Stimulated activated CD8-positive, alpha-beta memory T cell treated with anti-CD3 and anti-CD28 coated beads, Interleukin-12 subunit alpha, Interleukin-12 subunit beta, amount 100 ng/mL, for 1 hour (primary cell): ENCODE results near the gene STYX.

Experiments used
- DNase-seq: peaks from one replicate; pipeline ENCODE4 v3.0.0-alpha.2; 2020; ENCODE audit warnings: low read depth

The STYX gene

DNA sequence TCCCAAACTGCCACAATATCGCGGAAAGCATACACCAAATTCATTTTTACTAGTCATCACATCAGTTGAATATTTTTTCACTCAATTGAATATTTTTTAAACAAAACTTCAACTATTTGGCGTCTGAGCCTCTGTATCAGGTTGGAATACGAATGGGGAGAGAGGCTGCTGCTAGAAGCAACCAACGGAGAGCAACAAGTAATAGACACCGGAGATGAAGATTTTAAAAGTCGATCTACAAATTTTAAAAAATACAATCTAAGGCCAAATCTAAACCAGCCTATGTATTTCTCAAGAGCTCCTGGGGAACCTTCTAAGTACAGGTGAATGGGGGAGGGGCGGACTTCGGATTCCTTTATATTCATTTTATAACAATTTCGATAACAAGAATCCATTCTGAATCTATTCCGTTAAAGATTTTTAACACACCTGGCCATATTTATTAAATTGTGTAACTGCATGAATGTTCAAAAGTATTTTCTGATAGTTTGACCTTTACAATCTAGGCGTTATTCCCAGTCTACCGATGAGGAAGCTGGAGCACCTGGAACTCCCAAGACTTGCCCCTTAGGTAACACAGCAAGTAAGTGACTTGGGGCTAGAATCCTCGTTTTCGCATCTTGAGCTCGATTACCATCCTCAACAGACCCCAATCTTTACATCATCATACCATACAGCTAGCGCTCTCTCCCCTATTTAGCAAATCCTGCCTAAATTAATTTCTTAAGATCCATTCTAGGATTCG is 60.2 kb downstream of the STYX start:
- no peak for DNase-seq

DNA sequence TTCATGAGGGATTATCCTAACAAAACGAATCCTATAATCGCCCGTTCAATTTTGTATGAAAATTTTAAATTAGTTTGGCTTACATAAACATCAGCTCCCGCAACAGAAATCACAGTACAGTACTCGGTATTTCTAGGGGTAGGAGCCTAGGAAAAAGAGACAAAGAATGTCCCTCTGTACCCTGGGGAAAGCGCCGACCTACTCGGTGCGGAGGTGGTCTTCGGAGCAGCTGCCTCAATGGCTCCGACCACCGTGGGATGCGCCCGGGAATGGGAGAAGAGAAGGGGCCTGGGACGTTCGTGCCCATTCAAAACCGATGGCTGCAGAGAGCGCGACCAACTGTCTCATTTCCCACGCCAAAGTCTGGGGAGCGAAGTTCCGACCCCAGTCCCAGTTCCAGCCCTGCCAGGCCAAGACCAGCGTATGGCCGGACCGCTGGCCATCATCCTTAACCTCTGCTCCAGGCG is 60.8 kb downstream of the STYX start:
- DNase-seq: no peak

DNA sequence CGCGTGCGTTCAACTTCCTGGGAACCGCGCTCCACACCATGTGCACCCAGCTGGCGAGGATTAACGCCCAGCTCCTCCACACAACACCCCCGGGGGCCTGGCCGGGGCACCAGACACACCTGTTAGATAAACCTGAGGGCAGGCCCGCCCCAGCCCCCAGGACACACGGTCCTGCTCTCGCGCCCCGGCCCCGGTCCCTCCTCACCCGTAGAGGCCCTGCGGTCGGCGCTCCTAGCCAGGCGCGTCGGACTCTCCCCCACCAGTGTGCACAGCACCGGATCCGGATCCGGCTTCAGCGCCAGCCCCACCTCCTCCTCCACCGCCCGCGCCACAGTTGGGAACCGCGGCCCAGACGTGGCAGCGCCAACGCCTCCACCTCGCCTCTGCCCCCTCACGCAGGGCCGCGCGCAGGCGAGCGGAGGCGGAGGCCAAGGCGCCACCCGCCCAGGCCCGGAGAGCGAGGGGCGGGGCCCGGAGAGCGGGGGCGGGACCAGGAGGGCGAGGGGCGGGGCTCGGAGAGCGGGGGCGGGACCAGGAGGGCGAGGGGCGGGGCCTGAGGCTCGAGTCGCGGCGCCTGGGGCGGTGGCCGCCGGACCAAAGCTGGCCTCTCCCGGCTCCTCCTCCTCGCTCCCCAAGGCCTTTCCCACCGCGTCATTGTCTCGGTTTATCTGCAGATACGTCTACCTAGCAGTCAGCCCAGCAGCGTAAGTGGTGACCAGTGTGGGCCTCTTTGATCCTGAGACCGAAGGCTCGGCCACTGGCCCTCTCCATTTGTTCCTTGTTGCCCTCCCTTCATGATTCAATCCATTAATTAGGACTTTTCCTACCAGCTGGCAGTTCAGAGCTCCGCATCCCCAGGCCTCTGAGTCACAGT is 61.5 kb downstream of the STYX start, which contains the start of gene GNPNAT1:
TSS of gene GNPNAT1 (minus strand) at position 385 of the 874 bp plus-strand sequence. CDS start 6,957 bp downstream, outside the sequence.
- DNase-seq: peak; percentile 77

DNA sequence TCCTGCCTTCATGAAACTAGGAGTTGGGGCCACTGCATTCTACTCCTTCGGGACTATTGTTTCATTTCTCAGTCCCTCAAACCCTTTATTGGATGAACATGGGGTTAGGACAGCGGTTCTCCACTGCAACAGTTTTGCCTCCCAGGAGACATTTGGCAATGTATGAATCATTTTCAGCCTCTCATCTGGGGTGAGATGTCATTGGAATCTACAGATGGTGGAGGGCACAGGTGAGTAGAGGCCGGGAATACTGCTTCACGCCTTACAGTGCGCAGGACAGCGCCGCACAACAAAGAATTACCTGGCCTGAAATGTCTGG is 62.1 kb downstream of the STYX start:
- DNase-seq: no peak

DNA sequence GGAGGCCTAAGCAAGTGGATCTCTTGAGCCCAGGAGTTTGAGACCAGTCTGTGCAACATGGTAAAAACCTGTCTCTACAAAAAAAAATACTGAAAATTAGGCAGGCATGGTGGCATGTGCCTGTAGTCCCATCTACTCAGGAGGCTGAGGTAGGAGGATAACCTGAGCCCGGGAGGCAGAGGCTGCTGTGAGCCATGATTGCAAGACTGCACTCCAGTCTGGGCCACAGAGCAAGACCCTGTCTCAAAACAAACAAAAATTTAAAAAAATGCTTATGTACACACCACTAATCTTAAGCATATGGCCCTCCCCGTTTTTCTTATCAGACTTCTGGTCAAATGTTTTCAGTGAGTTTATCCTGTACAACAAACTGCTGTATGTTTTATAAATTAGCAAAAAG is 63.1 kb downstream of the STYX start:
- DNase-seq: no peak

DNA sequence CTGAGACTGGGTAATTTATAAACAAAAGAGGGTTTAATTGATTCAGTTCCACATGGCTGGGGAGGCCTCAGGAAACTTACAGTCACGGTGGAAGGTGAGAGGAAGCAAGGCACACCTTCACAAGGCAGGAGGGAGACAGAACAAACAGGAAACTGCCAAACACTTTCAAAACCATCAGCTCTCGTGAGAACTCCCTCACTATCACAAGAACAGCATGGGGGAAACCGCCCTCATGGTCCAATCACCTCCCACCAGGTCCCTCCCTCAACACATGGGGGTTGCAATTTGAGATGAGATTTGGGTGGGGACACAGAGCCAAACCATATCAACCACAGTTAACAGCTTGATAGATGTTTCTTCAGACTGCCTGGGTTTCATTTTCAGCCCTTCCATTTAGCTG is 67.7 kb downstream of the STYX start:
- no peak for DNase-seq

DNA sequence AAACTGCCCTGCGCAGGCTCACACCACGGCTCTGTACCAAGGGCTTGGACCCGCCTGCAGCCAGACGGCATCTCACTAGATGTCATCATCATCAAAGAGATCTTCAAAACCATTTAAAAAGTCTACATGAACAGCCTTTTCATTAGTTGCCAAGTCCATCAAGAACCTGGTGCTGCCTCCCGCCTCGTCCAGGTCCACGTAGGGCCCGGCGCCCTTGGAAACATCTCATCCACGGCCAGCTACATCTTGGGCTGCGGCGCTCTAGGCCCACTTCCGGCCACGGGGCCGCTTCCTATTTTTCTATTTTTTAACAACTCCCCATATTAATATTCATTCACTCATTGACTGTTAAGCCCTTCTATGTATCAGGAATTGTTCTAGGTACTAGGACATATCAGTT is 68.9 kb downstream of the STYX start:
- no peak for DNase-seq

DNA sequence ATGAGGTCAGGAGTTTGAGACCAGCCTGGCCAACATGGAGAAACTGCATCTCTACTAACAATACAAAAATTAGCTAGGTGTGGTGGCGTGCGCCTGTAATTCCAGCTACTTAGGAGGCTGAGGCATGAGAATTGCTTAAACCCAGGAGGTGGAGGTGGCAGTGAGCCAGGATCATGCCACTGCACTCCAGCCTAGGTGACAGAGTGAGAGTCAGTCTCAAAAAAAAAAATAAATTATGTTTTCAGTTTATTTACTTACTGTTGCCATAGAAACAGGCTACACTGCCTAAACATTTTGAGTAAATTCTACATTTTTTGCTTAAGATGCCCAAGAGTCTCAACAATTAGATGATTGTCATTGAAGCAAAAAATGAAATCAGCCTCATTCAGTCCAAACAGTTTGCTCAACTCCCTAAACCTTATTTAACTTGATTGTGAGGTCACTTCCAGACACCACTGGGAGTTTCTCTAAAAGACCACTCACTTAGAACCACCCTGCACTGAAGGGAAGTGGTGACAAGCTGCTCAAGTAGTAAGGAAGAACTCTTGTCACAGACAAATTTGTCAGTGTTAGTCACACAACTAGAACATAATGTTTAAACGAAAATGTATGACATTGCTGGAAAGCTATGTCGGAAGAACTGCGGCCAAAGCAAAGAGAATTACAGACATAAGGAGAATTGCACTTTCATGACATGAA is 71.2 kb downstream of the STYX start:
- DNase-seq: no peak

DNA sequence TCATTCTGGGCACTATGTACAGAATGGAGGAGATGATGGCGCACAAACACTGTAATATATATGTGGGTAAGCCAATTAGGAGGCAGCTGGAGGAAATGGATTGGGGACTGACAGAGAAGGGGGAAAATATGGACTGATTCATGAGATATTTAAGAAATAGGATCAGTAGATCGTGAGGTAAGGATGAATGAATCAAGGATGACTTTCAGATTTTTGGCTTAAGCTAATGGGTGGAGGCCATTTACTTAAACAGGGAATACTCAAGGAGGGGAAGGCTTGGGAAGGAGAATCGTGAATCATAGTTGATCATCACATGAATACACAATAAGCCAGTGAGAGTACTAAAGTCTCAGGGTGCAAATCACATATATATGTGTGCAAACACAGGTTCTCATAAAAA is 72.6 kb downstream of the STYX start:
- DNase-seq: no peak

DNA sequence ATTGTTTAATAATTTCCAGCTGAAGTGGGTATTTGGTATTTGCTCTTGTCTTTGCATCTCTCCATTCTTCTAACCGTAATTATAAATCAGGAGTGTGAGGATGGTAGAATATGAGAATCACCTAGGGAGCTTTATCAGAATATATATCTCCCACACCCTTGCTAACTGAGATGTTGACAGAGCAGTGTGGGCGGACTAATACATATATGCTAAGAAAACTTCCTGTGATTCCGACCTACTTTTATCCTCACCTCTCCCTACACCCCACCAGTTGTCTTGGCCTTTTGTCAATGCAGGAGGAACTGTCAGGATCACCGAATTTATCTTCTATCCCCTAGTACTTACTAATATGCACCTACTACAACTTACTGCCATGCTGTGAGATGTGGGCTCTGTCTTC is 76.1 kb downstream of the STYX start:
- no peak for DNase-seq

DNA sequence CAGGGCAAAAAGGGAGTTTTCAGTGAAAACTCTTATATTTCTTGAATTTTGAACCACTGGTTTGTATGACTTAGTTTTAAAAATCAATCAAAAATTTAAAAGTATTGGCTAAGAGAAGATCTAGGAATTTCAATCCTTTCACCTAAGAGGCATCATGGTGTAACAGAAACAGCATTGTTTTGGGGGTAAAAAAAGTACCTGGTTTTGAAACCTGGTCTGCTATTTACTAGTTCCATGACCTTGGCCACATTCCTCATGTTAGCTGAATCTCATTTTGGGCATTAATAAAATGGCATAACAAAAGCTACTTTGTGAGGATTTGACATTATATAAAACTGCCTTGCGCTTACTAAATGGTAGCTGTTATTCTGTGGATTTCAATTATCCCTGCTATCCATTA is 78.1 kb downstream of the STYX start:
- DNase-seq: no peak

DNA sequence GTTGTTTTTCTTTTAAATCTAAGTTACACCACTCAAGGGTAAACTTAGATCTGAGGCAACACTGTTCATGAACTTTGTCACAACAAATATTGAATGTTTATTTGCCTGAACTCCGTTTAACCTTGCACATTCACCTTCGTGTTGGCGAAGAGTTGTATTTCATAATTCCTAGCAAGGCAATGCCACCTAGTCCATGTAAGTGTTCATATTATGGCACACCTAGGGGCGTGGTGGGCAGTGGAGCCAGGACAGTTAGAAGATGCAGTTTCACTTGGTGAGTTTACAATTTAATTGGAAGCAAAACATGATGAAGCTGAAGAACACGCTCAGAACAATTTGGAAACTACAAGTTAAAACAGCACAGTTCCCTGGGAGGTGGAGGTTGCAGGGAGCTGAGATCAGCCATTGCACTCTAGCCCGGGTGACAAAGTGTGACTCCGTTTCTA is 91.9 kb downstream of the STYX start:
- no peak for DNase-seq

DNA sequence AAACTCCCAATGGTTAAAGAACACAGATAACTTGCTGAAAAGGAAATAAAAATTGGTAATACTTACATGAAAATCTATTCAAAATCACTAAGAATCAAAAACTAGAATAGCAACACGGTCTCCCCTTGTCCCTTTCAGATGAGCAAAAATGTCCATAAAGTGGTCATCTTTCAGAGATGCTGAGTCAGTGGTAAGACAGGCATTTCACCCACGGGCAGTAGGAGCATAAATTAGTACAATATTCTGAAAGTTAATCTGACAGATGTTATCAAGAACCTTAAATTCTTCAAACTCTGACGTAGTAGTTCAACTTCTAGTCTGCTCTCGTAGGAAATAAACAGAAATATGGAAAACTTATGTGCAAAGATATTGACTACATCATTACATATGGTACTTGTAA is 94.5 kb downstream of the STYX start:
- DNase-seq: no peak
